ENCODE results near the gene TNFRSF21. TPM values are rescaled to one million over a fixed set of nuclear protein-coding genes. Genes with fewer than 3 reads are reported as not detected.

TNFRSF21 gene
- polyA plus RNA-seq, 1 donor from 2014 or later: 13.0 TPM

DNA sequence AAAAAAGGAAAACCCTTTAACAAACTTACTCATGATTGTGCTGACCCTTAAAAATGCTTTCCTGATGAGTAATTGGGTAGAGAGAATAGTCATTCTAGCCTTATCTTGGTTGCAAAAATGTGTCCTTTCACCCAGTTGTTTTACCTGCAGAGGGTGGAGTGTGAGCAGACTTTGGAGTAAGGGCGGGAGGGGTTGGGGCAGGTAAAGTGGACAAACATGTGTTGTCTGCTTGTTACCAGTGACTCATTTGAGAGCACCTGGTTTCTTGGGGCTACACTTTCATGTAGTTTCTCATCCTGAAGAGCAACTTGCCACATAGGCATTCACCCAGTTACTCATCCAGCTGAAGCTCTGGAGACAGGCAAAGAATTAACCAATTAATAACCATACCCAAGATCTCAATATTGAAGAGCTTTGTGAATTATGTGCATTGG, 121.1 kb downstream of the TNFRSF21 start:
- no peaks in the 10 kb centered on the region for H4K20me1 ChIP-seq (ENCODE audit: insufficient read depth)
- H3K4me2 ChIP-seq (ENCODE audit: low read length): no peak overlapping the region
- no peak overlapping the region for H2AFZ ChIP-seq (ENCODE audit: low read depth, low read length)
- no peaks in the 10 kb centered on the region for H3F3A ChIP-seq (ENCODE audit: insufficient read depth, low read length, poor library complexity, severe bottlenecking)
- no peak overlapping the region for H3K9ac ChIP-seq (ENCODE audit: low read length)
- H3K9me3 ChIP-seq (ENCODE audit: low read length): no peaks in the 10 kb centered on the region
- TF ChIP-seq MXI1 (conservative IDR thresholded peaks at IDR 0.05; ENCODE audit: poor library complexity, severe bottlenecking) (no peak), TAF1 (IDR thresholded peaks at IDR 0.05; ENCODE audit: low read depth) (no peak), RAD21 (conservative IDR thresholded peaks at IDR 0.05) (no peak), EZH2 (IDR thresholded peaks at IDR 0.05; ENCODE audit: borderline replicate concordance, insufficient read depth, low read length, poor library complexity, severe bottlenecking) (no peak), EP300 (conservative IDR thresholded peaks at IDR 0.05; ENCODE audit: poor library complexity, severe bottlenecking) (no peak), SMC3 (conservative IDR thresholded peaks at IDR 0.05; ENCODE audit: poor library complexity) (no peak), POLR2AphosphoS5 (IDR thresholded peaks at IDR 0.05) (no peak)
- TF ChIP-seq, protein P1, sequence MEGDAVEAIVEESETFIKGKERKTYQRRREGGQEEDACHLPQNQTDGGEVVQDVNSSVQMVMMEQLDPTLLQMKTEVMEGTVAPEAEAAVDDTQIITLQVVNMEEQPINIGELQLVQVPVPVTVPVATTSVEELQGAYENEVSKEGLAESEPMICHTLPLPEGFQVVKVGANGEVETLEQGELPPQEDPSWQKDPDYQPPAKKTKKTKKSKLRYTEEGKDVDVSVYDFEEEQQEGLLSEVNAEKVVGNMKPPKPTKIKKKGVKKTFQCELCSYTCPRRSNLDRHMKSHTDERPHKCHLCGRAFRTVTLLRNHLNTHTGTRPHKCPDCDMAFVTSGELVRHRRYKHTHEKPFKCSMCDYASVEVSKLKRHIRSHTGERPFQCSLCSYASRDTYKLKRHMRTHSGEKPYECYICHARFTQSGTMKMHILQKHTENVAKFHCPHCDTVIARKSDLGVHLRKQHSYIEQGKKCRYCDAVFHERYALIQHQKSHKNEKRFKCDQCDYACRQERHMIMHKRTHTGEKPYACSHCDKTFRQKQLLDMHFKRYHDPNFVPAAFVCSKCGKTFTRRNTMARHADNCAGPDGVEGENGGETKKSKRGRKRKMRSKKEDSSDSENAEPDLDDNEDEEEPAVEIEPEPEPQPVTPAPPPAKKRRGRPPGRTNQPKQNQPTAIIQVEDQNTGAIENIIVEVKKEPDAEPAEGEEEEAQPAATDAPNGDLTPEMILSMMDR (IDR thresholded peaks at IDR 0.05; ENCODE audit: poor library complexity, severe bottlenecking): no peak
- TF ChIP-seq, protein P2, sequence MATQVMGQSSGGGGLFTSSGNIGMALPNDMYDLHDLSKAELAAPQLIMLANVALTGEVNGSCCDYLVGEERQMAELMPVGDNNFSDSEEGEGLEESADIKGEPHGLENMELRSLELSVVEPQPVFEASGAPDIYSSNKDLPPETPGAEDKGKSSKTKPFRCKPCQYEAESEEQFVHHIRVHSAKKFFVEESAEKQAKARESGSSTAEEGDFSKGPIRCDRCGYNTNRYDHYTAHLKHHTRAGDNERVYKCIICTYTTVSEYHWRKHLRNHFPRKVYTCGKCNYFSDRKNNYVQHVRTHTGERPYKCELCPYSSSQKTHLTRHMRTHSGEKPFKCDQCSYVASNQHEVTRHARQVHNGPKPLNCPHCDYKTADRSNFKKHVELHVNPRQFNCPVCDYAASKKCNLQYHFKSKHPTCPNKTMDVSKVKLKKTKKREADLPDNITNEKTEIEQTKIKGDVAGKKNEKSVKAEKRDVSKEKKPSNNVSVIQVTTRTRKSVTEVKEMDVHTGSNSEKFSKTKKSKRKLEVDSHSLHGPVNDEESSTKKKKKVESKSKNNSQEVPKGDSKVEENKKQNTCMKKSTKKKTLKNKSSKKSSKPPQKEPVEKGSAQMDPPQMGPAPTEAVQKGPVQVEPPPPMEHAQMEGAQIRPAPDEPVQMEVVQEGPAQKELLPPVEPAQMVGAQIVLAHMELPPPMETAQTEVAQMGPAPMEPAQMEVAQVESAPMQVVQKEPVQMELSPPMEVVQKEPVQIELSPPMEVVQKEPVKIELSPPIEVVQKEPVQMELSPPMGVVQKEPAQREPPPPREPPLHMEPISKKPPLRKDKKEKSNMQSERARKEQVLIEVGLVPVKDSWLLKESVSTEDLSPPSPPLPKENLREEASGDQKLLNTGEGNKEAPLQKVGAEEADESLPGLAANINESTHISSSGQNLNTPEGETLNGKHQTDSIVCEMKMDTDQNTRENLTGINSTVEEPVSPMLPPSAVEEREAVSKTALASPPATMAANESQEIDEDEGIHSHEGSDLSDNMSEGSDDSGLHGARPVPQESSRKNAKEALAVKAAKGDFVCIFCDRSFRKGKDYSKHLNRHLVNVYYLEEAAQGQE (IDR thresholded peaks at IDR 0.05; ENCODE audit: borderline replicate concordance): no peak
- H3K27ac ChIP-seq (ENCODE audit: low read length): no peak overlapping the region
- no peak overlapping the region for H3K4me3 ChIP-seq (ENCODE audit: low read length)
- H3K27me3 ChIP-seq (ENCODE audit: insufficient read depth, low read depth, low read length): no peaks in the 10 kb centered on the region
- no peaks in the 10 kb centered on the region for H3K79me2 ChIP-seq (replicated peaks; ENCODE audit: insufficient read depth, low read length)
- H3K36me3 ChIP-seq (ENCODE audit: insufficient read depth, low read length): no peaks in the 10 kb centered on the region
- no peaks in the 10 kb centered on the region for H3K9me2 ChIP-seq (ENCODE audit: insufficient read depth, low read length)

DNA sequence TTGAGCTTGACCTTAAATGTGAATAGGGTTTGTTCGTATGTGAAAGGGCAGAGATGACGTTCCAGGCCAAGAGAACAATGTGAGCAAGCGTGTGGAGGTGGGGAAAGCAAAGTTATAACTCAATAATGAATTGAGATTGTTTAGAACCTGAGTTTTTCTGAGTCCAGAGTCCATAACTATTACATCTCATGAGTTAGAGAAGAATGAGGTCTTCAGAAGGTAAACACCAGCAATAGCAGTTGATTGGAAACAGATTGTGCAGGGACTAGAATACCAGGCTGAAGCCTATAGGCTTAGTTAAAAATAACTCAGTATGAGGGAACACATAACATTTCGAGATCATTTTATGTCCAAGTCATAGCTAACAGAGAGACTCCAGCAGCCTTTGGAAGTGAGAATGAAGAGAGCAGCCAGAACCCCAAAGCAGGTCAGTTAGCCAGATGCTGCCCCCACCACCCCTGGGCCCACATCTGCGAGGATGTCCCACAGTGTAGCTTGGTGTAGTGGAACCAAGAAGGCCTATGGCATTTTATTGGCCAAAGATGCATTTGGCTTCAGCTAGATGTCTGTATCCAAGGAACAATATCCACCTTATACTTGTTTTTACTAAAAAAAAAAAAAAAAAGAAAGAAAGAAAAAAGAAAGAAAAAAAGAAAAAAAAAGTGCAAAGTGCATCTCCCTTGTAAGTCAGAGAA, 121.7 kb downstream of the TNFRSF21 start:
- no peak overlapping the region for H3K4me2 ChIP-seq (ENCODE audit: low read length)
- H2AFZ ChIP-seq (ENCODE audit: low read depth, low read length): no peak overlapping the region

More for the DNA sequence above, 121.7 kb downstream of the TNFRSF21 start:
- no peak overlapping the region for H3K9ac ChIP-seq (ENCODE audit: low read length)
- no peaks in the 10 kb centered on the region for H3F3A ChIP-seq (ENCODE audit: insufficient read depth, low read length, poor library complexity, severe bottlenecking)
- H3K27me3 ChIP-seq (ENCODE audit: insufficient read depth, low read depth, low read length): no peaks in the 10 kb centered on the region
- no peaks in the 10 kb centered on the region for H3K79me2 ChIP-seq (replicated peaks; ENCODE audit: insufficient read depth, low read length)
- no peak overlapping the region for H3K4me3 ChIP-seq (ENCODE audit: low read length)
- no peak overlapping the region for H3K27ac ChIP-seq (ENCODE audit: low read length)
- H4K20me1 ChIP-seq (ENCODE audit: insufficient read depth): no peaks in the 10 kb centered on the region
- no peaks in the 10 kb centered on the region for H3K9me2 ChIP-seq (ENCODE audit: insufficient read depth, low read length)
- no peaks in the 10 kb centered on the region for H3K36me3 ChIP-seq (ENCODE audit: insufficient read depth, low read length)
- TF ChIP-seq SMC3 (conservative IDR thresholded peaks at IDR 0.05; ENCODE audit: poor library complexity) (no peak), MXI1 (conservative IDR thresholded peaks at IDR 0.05; ENCODE audit: poor library complexity, severe bottlenecking) (no peak), TAF1 (IDR thresholded peaks at IDR 0.05; ENCODE audit: low read depth) (no peak), RAD21 (conservative IDR thresholded peaks at IDR 0.05) (no peak), EP300 (conservative IDR thresholded peaks at IDR 0.05; ENCODE audit: poor library complexity, severe bottlenecking) (no peak), EZH2 (IDR thresholded peaks at IDR 0.05; ENCODE audit: borderline replicate concordance, insufficient read depth, low read length, poor library complexity, severe bottlenecking) (no peak), POLR2AphosphoS5 (IDR thresholded peaks at IDR 0.05) (no peak)
- TF ChIP-seq, protein P1 (IDR thresholded peaks at IDR 0.05; ENCODE audit: poor library complexity, severe bottlenecking): no peak
- TF ChIP-seq, protein P2 (IDR thresholded peaks at IDR 0.05; ENCODE audit: borderline replicate concordance): no peak
- H3K9me3 ChIP-seq (ENCODE audit: low read length): no peaks in the 10 kb centered on the region

Data from neural cell (in vitro differentiated cells).